ENCODE results near the gene YBX1. TPM values are rescaled to one million over a fixed set of nuclear protein-coding genes. Genes with fewer than 3 reads are reported as not detected.

The YBX1 gene
- total RNA-seq, 1 experiment from 2014 or later: 1,259 TPM

- Histone ChIP-seq H3K4me1 (ENCODE audit: insufficient read depth, low read length) (no peaks in the 10 kb centered on the region), H3F3A (ENCODE audit: low read length, unreplicated experiment) (no peaks in the 10 kb centered on the region), H3K79me2 (ENCODE audit: low read length) (no peaks in the 10 kb centered on the region), H3K9me3 (ENCODE audit: low read length) (no peaks in the 10 kb centered on the region), H3K27ac (ENCODE audit: low read length) (no peak overlapping the region), H3K27me3 (ENCODE audit: low read length) (no peaks in the 10 kb centered on the region), H3K4me2 (ENCODE audit: low read length) (no peak overlapping the region), H4K20me1 (ENCODE audit: low read length) (no peaks in the 10 kb centered on the region), H3K36me3 (ENCODE audit: low read depth, low read length) (no peaks in the 10 kb centered on the region), H3K9me2 (replicated peaks; ENCODE audit: low read length) (no peaks in the 10 kb centered on the region), H3K4me3 (ENCODE audit: low read length) (no peak overlapping the region), H2AFZ (ENCODE audit: low read length) (no peak overlapping the region), H3K9ac (ENCODE audit: low read length) (no peak overlapping the region)
- ATAC-seq (no peak), DNase-seq (no peak)
- POLR2A ChIA-PET (ENCODE audit: unreplicated experiment): no interaction called here
- no TSS peak for BruUV-seq (replicated peaks)
- TF ChIP-seq EZH2 (IDR thresholded peaks at IDR 0.05; ENCODE audit: low read length, unreplicated experiment) (no peak), CTCF (conservative IDR thresholded peaks at IDR 0.05; ENCODE audit: low read depth, low read length) (no peak), EZH2phosphoT487 (IDR thresholded peaks at IDR 0.05; ENCODE audit: borderline replicate concordance, low read length) (no peak)
- CTCF ChIA-PET: no interaction called here
- intact Hi-C loops (cut with micrococcal nuclease): no loop called here
Measured at GRCh38 chr1:42741706-42742105, 59.5 kb downstream of the YBX1 start.

- ATAC-seq (no peak), DNase-seq (no peak)
- Histone ChIP-seq H4K20me1 (ENCODE audit: low read length) (no peaks in the 10 kb centered on the region), H3K4me3 (ENCODE audit: low read length) (no peak overlapping the region), H3K4me2 (ENCODE audit: low read length) (no peak overlapping the region), H3K9ac (ENCODE audit: low read length) (no peak overlapping the region), H3K9me3 (ENCODE audit: low read length) (no peaks in the 10 kb centered on the region), H3K9me2 (replicated peaks; ENCODE audit: low read length) (no peaks in the 10 kb centered on the region), H3K27me3 (ENCODE audit: low read length) (no peaks in the 10 kb centered on the region), H2AFZ (ENCODE audit: low read length) (no peak overlapping the region), H3F3A (ENCODE audit: low read length, unreplicated experiment) (no peaks in the 10 kb centered on the region), H3K36me3 (ENCODE audit: low read depth, low read length) (no peaks in the 10 kb centered on the region), H3K79me2 (ENCODE audit: low read length) (no peaks in the 10 kb centered on the region), H3K27ac (ENCODE audit: low read length) (no peak overlapping the region), H3K4me1 (ENCODE audit: insufficient read depth, low read length) (no peaks in the 10 kb centered on the region)
- BruUV-seq (replicated peaks): no TSS peak
- ChIA-PET POLR2A (ENCODE audit: unreplicated experiment) (no interaction called here), CTCF (no interaction called here)
- intact Hi-C loops (cut with micrococcal nuclease): no loop called here
- TF ChIP-seq EZH2 (IDR thresholded peaks at IDR 0.05; ENCODE audit: low read length, unreplicated experiment) (no peak), EZH2phosphoT487 (IDR thresholded peaks at IDR 0.05; ENCODE audit: borderline replicate concordance, low read length) (no peak), CTCF (conservative IDR thresholded peaks at IDR 0.05; ENCODE audit: low read depth, low read length) (no peak)
Measured at GRCh38 chr1:42742141-42742540, 59.9 kb downstream of the YBX1 start.

- Histone ChIP-seq H3K27ac (ENCODE audit: low read length) (no peak overlapping the region), H3K9me2 (replicated peaks; ENCODE audit: low read length) (no peaks in the 10 kb centered on the region), H3K9ac (ENCODE audit: low read length) (no peak overlapping the region), H3K79me2 (ENCODE audit: low read length) (no peaks in the 10 kb centered on the region), H2AFZ (ENCODE audit: low read length) (no peak overlapping the region), H3K9me3 (ENCODE audit: low read length) (no peaks in the 10 kb centered on the region), H4K20me1 (ENCODE audit: low read length) (no peaks in the 10 kb centered on the region), H3F3A (ENCODE audit: low read length, unreplicated experiment) (no peaks in the 10 kb centered on the region), H3K36me3 (ENCODE audit: low read depth, low read length) (no peaks in the 10 kb centered on the region), H3K27me3 (ENCODE audit: low read length) (no peaks in the 10 kb centered on the region), H3K4me1 (ENCODE audit: insufficient read depth, low read length) (no peaks in the 10 kb centered on the region), H3K4me2 (ENCODE audit: low read length) (no peak overlapping the region), H3K4me3 (ENCODE audit: low read length) (no peak overlapping the region)
- BruUV-seq (replicated peaks): no TSS peak
- CTCF ChIA-PET: no interaction called here
- ATAC-seq (no peak), DNase-seq (no peak)
- POLR2A ChIA-PET (ENCODE audit: unreplicated experiment): no interaction called here
- TF ChIP-seq EZH2 (IDR thresholded peaks at IDR 0.05; ENCODE audit: low read length, unreplicated experiment) (no peak), EZH2phosphoT487 (IDR thresholded peaks at IDR 0.05; ENCODE audit: borderline replicate concordance, low read length) (no peak), CTCF (conservative IDR thresholded peaks at IDR 0.05; ENCODE audit: low read depth, low read length) (no peak)
- intact Hi-C loops (cut with micrococcal nuclease): no loop called here
Measured at GRCh38 chr1:42742617-42743316, 60.5 kb downstream of the YBX1 start.
